ENCODE data around the gene TACC2. TPM values are rescaled to one million over a fixed set of nuclear protein-coding genes. Genes with fewer than 3 reads are reported as not detected.

The TACC2 gene
- total and polyA plus RNA-seq, 2 donors (not counting 1 experiment from before 2014, with no cell fraction given) = not detected

- Histone ChIP-seq H3K4me1 (ENCODE audit: control insufficient read depth in 2 of 2, insufficient read depth in 2 of 2, low read length in 2 of 2) (no peaks in the 10 kb centered on the region), H3K9ac (ENCODE audit: low read length) (no peak overlapping the region), H3K4me2 (replicated peaks; ENCODE audit: low read depth, low read length, poor library complexity, severe bottlenecking) (no peak overlapping the region), H3K4me3 (ENCODE audit: control extremely low read depth in 1 of 5, extremely low read depth in 1 of 5, insufficient read depth in 1 of 5, low read depth in 2 of 5, low read length in 4 of 5) (no peak overlapping the region), H3K36me3 (replicated peaks in 1 of 2; ENCODE audit: control extremely low read depth in 1 of 2, control insufficient read depth in 1 of 2, extremely low read depth in 1 of 2, insufficient read depth in 2 of 2, low read length in 1 of 2) (no peaks in the 10 kb centered on the region), H3K9me3 (ENCODE audit: control extremely low read depth in 1 of 3, control insufficient read depth in 2 of 3, insufficient read depth in 1 of 3, low read length in 2 of 3) (peaks cover 0 to 8% (median 0%) of the 10 kb centered on the region in 3 donors), H2AFZ (ENCODE audit: insufficient read depth, low read depth, low read length, poor library complexity, severe bottlenecking) (no peak overlapping the region), H4K20me1 (ENCODE audit: control insufficient read depth, insufficient read depth, low read length, poor library complexity, severe bottlenecking) (no peaks in the 10 kb centered on the region), H3K27ac (ENCODE audit: low read length in 2 of 2) (no peak overlapping the region), H3K27me3 (replicated peaks in 1 of 4; ENCODE audit: control extremely low read depth in 1 of 4, control insufficient read depth in 3 of 4, insufficient read depth in 4 of 4, low read length in 3 of 4) (no peaks in the 10 kb centered on the region), H3K79me2 (ENCODE audit: control insufficient read depth, insufficient read depth, low read length) (no peaks in the 10 kb centered on the region)
- no peaks in the 10 kb centered on the region for H3K9me3 Mint-ChIP-seq (ENCODE audit: insufficient read depth)
- H3K4me3 Mint-ChIP-seq = no peak overlapping the region
- ATAC-seq (ENCODE audit: low read depth) = no peak
- H3K27me3 Mint-ChIP-seq = peaks cover 8% of the 10 kb centered on the region
- 94% methylated on average over 8 of the region's 8 CpGs for WGBS (ENCODE audit: insufficient coverage)
- H3K4me1 Mint-ChIP-seq = no peaks in the 10 kb centered on the region
- CTCF ChIA-PET = interaction anchor here (0.9 kb wide), 1 partner anchor 20 kb away, joined by 3 read pairs; no protein-coding TSS in a partner anchor
- intact Hi-C loops (cut with micrococcal nuclease) = no loop called here
- H3K27ac Mint-ChIP-seq = no peak overlapping the region
- POLR2A ChIA-PET = no interaction called here
- TF ChIP-seq, protein P1, sequence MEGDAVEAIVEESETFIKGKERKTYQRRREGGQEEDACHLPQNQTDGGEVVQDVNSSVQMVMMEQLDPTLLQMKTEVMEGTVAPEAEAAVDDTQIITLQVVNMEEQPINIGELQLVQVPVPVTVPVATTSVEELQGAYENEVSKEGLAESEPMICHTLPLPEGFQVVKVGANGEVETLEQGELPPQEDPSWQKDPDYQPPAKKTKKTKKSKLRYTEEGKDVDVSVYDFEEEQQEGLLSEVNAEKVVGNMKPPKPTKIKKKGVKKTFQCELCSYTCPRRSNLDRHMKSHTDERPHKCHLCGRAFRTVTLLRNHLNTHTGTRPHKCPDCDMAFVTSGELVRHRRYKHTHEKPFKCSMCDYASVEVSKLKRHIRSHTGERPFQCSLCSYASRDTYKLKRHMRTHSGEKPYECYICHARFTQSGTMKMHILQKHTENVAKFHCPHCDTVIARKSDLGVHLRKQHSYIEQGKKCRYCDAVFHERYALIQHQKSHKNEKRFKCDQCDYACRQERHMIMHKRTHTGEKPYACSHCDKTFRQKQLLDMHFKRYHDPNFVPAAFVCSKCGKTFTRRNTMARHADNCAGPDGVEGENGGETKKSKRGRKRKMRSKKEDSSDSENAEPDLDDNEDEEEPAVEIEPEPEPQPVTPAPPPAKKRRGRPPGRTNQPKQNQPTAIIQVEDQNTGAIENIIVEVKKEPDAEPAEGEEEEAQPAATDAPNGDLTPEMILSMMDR (IDR thresholded peaks at IDR 0.05) = no peak
- no peak for TF ChIP-seq EZH2 (IDR thresholded peaks at IDR 0.05; ENCODE audit: borderline replicate concordance, insufficient read depth, low read depth, low read length, poor library complexity, severe bottlenecking)
- no peak for DNase-seq
Measured at GRCh38 chr10:122123186-122123585, 134.2 kb downstream of the TACC2 start.

GRCh38 chr10:122124342-122124741 lies 135.4 kb downstream of the TACC2 start:
- POLR2A ChIA-PET = no interaction called here
- Histone ChIP-seq H2AFZ (ENCODE audit: insufficient read depth, low read depth, low read length, poor library complexity, severe bottlenecking) (no peak overlapping the region), H3K27me3 (replicated peaks in 1 of 4; ENCODE audit: control extremely low read depth in 1 of 4, control insufficient read depth in 3 of 4, insufficient read depth in 4 of 4, low read length in 3 of 4) (no peaks in the 10 kb centered on the region), H3K4me2 (replicated peaks; ENCODE audit: low read depth, low read length, poor library complexity, severe bottlenecking) (no peak overlapping the region), H3K27ac (ENCODE audit: low read length in 2 of 2) (no peak overlapping the region), H3K36me3 (replicated peaks in 1 of 2; ENCODE audit: control extremely low read depth in 1 of 2, control insufficient read depth in 1 of 2, extremely low read depth in 1 of 2, insufficient read depth in 2 of 2, low read length in 1 of 2) (no peaks in the 10 kb centered on the region), H3K79me2 (ENCODE audit: control insufficient read depth, insufficient read depth, low read length) (no peaks in the 10 kb centered on the region), H3K9ac (ENCODE audit: low read length) (no peak overlapping the region), H3K4me1 (ENCODE audit: control insufficient read depth in 2 of 2, insufficient read depth in 2 of 2, low read length in 2 of 2) (no peaks in the 10 kb centered on the region), H3K9me3 (ENCODE audit: control extremely low read depth in 1 of 3, control insufficient read depth in 2 of 3, insufficient read depth in 1 of 3, low read length in 2 of 3) (peaks cover 0 to 8% (median 0%) of the 10 kb centered on the region in 3 donors), H3K4me3 (ENCODE audit: control extremely low read depth in 1 of 5, extremely low read depth in 1 of 5, insufficient read depth in 1 of 5, low read depth in 2 of 5, low read length in 4 of 5) (no peak overlapping the region), H4K20me1 (ENCODE audit: control insufficient read depth, insufficient read depth, low read length, poor library complexity, severe bottlenecking) (no peaks in the 10 kb centered on the region)
- Mint-ChIP-seq H3K27me3 (peaks cover 12% of the 10 kb centered on the region), H3K4me3 (no peak overlapping the region), H3K9me3 (ENCODE audit: insufficient read depth) (no peaks in the 10 kb centered on the region), H3K27ac (no peak overlapping the region), H3K4me1 (no peaks in the 10 kb centered on the region)
- 93% methylated on average over 8 of the region's 9 CpGs for WGBS (ENCODE audit: insufficient coverage)
- no peak for TF ChIP-seq EZH2 (IDR thresholded peaks at IDR 0.05; ENCODE audit: borderline replicate concordance, insufficient read depth, low read depth, low read length, poor library complexity, severe bottlenecking)
- TF ChIP-seq, protein P1 (IDR thresholded peaks at IDR 0.05) = no peak
- ATAC-seq (ENCODE audit: low read depth) (no peak), DNase-seq (no peak)
- intact Hi-C loops (cut with micrococcal nuclease) = no loop called here
- CTCF ChIA-PET = no interaction called here

Data from B cell (primary cell).